GM13977 (cell line): ENCODE results near the gene EIF4B.
A peak's percentile ranks its signal among the peaks of the same experiment; 100 is the strongest.

Source experiments
- DNase-seq: peaks from one replicate; pipeline ENCODE4 v3.0.0; 2012; ENCODE audit warnings: low spot score
- in situ Hi-C: fragments of 300-500 bp; cut with MboI; formaldehyde crosslinking; loops from one replicate; pipeline ENCODE4 v1.12.0; 2022; ENCODE audit warnings: low sequenced_read_pairs, low pct_unique_long_range_greater_than_20kb, mixed read lengths, inconsistent platforms; ENCODE audit not compliant: unreplicated experiment
- TF ChIP-seq, protein P1 (sequence below): IDR thresholded peaks from 2 replicates; pipeline ENCODE4 v1.5.1; 2012; ENCODE audit warnings: mild to moderate bottlenecking, control low read depth; ENCODE audit not compliant: insufficient read depth; ENCODE audit errors: extremely low read depth, missing control alignments

The EIF4B gene

GRCh38 chr12:53053218-53054111 lies 47.2 kb downstream of the EIF4B start:
- in situ Hi-C loops: no loop called here
- DNase-seq: no peak
- TF ChIP-seq, protein P1, sequence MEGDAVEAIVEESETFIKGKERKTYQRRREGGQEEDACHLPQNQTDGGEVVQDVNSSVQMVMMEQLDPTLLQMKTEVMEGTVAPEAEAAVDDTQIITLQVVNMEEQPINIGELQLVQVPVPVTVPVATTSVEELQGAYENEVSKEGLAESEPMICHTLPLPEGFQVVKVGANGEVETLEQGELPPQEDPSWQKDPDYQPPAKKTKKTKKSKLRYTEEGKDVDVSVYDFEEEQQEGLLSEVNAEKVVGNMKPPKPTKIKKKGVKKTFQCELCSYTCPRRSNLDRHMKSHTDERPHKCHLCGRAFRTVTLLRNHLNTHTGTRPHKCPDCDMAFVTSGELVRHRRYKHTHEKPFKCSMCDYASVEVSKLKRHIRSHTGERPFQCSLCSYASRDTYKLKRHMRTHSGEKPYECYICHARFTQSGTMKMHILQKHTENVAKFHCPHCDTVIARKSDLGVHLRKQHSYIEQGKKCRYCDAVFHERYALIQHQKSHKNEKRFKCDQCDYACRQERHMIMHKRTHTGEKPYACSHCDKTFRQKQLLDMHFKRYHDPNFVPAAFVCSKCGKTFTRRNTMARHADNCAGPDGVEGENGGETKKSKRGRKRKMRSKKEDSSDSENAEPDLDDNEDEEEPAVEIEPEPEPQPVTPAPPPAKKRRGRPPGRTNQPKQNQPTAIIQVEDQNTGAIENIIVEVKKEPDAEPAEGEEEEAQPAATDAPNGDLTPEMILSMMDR: peak; percentile 71

- TF ChIP-seq, protein P1: no peak
- in situ Hi-C loops: no loop called here
- DNase-seq: peak; percentile 94
Measured at GRCh38 chr12:53054112-53054878, 48.0 kb downstream of the EIF4B start.

- TF ChIP-seq, protein P1: no peak
- DNase-seq: no peak
- in situ Hi-C loops: no loop called here
Measured at GRCh38 chr12:53055471-53056266, 49.4 kb downstream of the EIF4B start.

GRCh38 chr12:53056296-53056695 lies 50.0 kb downstream of the EIF4B start:
- no peak for DNase-seq

GRCh38 chr12:53056901-53057300 lies 50.6 kb downstream of the EIF4B start:
- DNase-seq: no peak
- in situ Hi-C loops: no loop called here
- TF ChIP-seq, protein P1: no peak

More at GRCh38 chr12:53056296-53056695, 50.0 kb downstream of the EIF4B start:
- TF ChIP-seq, protein P1: no peak
- in situ Hi-C loops: no loop called here
